H54 (cell line): ENCODE results near the gene NHEJ1.

Experiments used
- DNase-seq: peaks from one replicate; pipeline ENCODE4 v3.0.0; 2011; ENCODE audit warnings: low spot score, mixed read lengths; ENCODE audit not compliant: insufficient read length
- FAIRE-seq: peaks from 3 replicates; lab custom pipeline; 2011; peaks lifted over from hg19 to GRCh38; lab: Jason Lieb, UNC
- POLR2A ChIP-seq: IDR thresholded peaks from 2 replicates; pipeline ENCODE4 v1.6.1; 2011; ENCODE audit warnings: low read depth, mild to moderate bottlenecking, low read length

NHEJ1 gene

GRCh38 chr2:219028996-219029828 is 131.4 kb downstream of the NHEJ1 start:
- no peak for DNase-seq
- FAIRE-seq: no peak
- TF ChIP-seq POLR2A: no peak

DNA sequence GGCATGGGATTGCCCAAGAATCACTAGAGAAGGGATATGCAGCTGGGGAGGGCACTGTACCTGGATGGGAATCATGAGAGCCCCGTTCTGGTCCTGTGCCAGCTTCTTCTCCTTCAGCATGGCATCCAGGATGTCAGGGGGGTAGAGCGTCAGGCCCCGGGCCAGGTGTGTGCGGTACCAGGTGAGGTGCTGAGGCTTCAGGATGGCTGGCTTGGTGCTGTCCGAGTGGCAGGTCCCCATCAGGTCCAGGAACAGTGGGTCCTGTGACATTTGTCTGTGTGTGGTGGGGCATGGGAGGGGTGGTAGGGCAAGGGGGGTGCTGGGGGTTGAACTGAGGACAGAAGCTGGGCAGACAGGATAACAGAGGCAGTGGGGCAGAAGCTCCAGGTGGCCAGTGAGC is 132.5 kb downstream of the NHEJ1 start:
- DNase-seq: no peak
- no peak for TF ChIP-seq POLR2A
- no peak for FAIRE-seq

DNA sequence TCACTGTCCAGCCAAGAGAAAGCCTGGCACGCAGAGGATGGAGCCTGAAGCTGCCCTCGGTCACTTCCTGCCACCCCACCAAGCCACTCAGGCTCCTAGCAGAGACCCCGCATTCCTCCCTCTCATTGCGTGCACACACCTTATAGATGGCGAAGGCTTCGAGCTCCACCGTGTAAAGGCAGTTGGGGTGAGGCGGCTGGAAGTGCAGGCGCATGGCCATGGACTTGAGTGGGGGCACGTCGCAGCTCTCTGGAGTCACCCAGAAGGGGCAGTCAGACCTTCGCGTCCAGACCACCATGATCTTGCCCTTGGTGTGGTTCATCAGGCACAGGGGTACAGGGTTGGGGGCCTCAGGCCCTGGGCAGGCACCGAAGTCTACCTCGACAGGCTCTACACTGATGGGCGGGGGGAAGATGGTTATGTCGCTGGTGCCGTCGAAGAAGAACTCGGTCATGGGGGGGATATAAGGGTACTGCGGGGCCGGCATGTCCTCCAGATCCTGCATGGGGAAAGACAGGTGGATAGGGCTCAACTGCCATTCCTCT is 133.0 kb downstream of the NHEJ1 start:
- FAIRE-seq (no peak), DNase-seq (no peak)
- TF ChIP-seq POLR2A: no peak

DNA sequence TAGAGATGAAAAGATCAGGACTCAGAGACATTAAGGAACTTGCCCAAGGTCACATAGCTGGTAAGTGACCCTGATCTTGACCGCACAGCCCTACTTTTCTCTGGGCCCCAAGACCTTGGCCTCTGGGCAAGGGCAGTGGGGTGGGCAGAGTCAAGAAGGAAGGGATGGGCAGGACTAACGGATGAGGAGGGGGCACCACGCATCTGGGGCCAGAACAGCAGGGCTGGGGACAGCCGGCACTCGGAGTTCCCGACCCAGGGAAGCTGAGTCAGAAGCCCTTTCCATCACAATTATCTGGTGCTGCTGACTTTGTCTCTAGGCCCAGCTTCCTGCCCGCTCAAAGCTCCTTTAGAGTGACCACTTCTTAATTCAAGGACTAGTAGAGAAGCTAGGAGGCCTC is 133.7 kb downstream of the NHEJ1 start:
- no peak for DNase-seq
- TF ChIP-seq POLR2A: no peak
- no peak for FAIRE-seq

- DNase-seq (no peak), FAIRE-seq (no peak)
- no peak for TF ChIP-seq POLR2A
Measured at GRCh38 chr2:219025637-219026585, 134.7 kb downstream of the NHEJ1 start.
